Dermis blood vessel endothelial cell (primary cell): ENCODE data around the gene CCIN. TPM values are rescaled to one million over a fixed set of nuclear protein-coding genes. Genes with fewer than 3 reads are reported as not detected.

ENCODE experiments used
- DNase-seq: peaks from one replicate; pipeline ENCODE4 v3.0.0; 2010
- total RNA-seq: library from RNA; depleted of rRNA; stranded (reverse); fragments of >200 nt; gene quantifications from 2 replicates; pipeline ENCODE4 v1.2.3, GENCODE V29; 2014

Gene CCIN
- total RNA-seq, 1 donor from 2014 or later: under 0.01 TPM

DNA sequence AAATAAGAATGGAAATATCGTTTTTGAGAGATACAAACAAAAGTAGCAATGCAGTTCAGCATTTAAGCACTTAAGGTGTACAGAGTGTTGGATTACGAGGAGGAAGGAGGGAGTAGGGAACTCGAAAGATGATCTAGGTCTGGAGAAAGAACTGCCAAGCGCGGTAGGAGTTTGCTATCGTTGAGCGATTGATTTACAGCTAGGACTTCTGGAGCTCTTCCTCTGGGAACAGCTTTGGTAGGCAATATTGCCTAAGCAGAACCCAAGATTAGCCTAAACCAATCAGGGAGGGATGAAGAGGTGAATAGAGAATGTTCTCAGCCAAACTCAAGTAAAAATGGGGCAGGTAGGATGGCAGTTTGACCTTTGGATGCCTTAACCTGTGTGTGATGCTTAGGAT is 22.5 kb downstream of the CCIN start:
- peak; percentile 26 for DNase-seq

DNA sequence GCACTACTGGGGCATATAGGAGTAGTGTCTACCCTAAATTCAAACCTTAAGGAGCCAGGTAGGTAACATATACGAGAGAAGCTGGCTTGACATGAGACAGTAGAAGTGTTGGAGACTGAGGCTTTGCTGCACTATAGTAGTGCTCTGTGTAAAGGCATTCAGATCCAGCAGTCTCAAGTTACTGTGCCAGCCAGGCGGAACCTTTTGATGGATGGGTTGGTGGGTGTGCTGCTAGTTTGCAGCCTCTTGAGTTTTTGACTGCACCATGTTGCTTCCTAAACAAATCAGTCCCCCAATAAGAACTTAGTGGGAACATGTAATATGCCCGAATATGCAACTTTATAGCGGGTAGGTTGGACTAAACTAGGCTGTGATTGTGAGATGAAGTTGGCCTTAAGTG is 23.0 kb downstream of the CCIN start:
- DNase-seq: no peak

DNA sequence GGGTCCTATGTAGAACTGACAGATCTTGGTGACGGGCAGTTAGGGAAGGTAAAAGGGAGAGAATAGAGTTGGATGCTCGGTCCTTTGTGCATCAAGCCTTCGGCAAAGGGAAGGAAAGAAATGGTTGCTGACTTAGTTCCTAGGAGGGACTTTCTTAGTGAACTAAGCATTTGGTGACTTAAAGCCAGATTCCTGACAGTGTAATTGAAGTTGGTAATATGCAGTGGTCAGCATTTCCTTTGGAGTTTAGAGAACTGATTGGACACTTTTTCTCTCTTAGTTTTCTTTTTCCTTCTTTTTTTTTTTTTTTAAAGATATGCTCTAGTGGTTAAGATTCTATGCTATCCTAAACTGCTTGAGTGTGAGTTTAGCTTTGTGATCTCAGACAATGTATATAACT is 23.8 kb downstream of the CCIN start:
- no peak for DNase-seq

DNA sequence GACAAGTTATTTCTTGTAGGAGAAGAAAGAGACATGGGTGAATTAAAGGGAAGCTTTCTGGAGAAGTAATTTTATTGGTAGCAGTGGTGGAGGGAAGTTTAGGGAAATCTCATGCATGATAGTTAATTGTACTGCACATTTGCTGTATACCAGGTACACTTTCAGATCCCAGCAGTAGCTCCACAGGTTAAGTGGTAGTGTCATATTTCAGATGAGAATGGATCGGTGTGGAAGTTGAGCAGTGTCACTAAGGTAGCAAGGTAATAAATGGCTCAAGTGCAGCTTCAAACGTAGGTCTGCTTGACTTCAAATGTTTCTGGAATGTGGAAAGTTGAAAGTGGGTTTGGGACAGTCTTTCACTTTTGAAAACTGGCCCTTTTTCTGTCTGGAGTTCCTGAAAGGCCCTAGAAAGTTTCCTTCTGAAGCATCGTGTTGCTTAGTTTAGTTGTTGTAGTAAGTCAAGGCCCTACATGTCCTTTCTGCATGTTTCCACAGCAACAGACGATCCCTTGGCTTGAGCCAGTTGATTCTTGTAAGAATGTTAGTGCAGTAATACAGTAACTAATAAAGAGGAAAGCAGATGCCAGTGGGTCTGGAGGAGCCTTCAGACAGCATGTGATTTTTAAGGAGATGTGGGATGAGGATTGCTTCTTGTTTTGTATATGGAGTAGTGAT is 25.3 kb downstream of the CCIN start:
- no peak for DNase-seq

DNA sequence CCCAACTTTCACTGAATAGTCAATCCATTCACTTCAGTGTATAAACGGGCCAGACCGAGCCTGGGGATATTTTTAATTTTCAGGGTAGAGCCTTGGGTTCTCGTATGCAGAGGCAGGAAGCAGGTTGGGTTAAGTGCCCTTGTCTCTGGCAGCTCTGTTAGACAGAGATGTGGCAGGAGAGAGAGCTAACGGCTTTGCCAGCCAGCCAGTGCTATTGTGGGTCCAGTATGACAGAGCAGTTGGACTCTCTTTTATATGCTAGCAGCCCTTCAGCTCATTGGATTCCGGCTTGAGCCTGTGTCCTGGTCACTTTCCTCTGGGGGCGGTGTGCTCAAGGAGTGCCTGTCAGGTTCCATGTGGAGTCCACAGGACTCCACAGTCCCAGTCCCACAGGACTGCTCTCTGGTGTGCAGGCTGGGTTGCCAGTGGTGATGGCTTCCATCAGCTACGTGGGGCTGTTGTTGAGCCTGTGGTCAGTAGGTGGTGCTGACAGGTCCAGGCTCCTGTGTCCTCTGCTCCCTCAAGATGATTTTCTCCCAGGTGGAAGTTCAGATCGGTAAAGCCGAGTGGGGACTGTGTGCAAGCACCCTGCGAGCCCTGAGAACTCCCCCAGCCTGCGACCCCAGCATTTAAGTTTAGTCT is 35.8 kb downstream of the CCIN start:
- DNase-seq: peak; percentile 57

DNA sequence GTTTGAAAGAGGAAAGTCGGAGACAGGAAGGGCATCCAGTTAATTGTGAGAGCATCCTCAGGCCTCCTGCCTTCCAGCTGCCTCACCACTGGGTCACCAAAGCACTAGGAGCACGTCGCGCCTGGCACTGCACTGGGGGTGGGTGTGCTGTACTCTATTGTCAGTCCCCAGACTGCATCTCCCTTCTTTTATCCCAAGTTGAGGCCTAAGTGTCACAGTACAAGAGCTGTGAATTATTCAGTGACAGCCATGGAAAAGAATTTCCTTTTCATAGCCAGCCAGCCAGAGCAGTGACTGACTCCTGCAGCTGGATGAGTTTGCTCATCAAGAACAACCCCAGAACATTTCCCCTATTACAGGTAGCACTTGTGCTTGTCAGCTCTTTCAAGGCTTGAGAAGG is 37.8 kb downstream of the CCIN start:
- peak; percentile 43 for DNase-seq

DNA sequence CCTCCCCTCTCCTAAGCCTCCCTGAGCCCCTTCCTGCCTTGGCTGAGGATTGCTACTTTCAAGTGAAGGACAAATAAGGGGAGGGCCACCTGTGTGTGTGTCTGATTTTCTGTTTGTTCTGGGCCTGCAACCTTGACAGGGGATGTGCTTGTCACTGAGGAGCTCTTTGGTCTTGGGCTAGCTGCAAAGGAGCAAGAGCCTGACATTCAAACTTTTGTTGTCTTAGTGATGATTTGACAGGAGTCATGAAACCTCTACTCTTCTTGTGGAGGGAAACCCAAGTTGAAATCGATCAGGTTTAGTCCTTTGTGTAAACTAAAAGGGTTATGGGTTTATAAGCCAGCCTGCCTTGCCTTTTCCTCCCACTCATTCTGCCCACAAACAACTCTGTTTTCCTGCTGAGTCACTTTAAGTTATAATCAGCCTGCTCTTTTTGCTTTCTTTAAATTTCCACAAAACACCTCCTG is 38.4 kb downstream of the CCIN start:
- peak; percentile 57 for DNase-seq

DNA sequence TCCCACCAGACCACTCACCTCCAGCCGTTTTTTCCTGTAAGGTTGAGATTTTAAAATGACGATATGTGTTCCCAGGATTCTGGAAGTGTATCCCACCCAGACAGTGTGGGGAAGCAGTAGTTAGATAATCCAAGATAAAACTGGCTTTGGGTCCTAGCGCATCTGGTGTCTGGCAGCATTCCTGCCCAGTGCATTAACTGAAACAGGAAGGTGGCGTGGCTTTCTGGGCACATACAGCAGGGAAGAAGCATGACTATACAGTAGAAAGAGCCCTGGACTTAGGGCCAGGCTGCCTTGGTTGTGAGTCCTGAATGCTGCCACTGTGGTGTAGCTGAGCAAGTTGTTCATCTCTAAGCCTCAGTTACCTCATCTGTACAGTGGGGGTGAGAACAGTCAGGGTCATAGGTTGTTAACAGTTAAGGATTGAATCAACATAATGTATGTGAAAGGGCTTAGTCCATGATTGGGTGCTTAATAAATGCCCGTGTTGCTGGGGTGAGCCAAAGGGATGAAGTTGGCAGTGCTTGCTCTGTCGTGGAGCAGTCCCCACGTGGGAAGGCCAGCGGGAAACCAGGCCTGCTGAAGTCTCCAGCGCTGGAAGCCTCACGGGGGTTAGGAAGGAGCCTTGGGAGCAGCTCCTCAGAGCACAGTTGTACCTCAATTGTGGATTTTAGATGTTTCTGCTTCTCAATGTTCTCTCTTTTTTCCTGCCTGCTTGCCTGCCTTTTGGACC is 39.5 kb downstream of the CCIN start:
- DNase-seq: peak; percentile 67

DNA sequence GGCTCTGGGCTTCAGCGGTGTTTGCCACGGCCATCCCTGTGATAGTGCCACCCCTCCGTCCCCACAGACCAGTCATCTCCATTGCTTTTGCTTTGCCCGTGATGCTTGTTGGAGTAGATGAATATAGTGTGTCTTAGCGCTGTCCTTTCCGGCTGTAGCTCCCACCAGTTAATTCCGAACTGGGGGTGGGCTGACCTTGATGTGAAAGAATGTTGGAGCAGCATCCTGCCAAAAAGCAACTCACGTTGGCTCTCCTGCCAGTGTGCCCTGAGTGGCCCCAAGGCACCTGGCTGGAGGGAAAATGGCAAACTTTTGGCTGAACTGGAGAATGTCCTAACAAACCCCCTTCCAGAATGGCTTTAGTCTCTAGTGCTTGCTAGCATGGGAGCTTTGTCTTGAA is 41.5 kb downstream of the CCIN start:
- DNase-seq: no peak

DNA sequence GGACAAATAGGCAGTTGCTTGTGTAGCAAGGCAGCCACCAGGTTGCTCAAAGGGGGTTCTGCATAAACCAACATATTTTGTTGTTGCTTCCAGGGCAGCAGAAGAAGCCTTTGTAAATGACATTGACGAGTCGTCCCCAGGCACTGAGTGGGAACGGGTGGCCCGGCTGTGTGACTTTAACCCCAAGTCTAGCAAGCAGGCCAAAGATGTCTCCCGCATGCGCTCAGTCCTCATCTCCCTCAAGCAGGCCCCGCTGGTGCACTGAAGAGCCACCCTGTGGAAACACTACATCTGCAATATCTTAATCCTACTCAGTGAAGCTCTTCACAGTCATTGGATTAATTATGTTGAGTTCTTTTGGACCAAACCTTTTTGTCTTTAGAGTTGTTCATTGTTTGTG is 42.3 kb downstream of the CCIN start:
- DNase-seq: peak; percentile 18

DNA sequence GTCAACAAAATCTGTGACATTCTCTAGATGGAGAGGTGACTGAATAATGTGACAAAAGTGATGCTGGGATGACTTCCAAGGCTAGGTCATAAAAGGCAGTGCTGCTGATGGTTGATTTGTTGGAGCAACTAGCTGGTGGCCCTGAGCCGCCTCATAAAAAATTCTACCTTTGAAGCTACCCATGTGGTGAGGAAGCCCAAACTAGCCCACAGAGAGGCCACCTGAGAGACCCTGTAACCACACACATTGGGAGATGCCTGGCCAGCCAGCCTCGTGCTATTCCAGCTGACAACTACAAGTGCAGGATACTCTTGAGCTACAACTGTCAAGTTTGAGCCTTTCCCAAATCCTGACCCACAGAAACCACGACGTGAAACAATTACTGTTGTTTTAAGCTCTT is 44.2 kb downstream of the CCIN start:
- no peak for DNase-seq

DNA sequence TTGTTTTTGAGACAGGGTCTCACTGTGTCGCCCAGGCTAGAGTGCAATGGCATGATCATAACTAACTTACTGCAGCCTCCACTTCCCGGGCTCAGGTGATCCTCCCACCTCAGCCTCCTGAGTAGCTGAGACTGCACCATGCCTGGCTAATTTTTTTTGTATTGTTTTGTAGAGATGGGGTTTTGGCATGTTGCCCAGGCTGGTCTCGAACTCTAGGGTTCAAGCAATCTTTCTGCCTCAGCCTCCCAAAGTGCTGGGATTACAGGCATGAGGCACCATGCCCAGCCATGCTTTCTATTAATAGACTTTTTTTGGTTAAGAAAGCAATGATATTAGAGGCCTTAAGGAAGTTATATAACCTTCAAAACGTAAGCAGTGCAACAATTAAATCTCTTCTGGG is 44.8 kb downstream of the CCIN start:
- no peak for DNase-seq

DNA sequence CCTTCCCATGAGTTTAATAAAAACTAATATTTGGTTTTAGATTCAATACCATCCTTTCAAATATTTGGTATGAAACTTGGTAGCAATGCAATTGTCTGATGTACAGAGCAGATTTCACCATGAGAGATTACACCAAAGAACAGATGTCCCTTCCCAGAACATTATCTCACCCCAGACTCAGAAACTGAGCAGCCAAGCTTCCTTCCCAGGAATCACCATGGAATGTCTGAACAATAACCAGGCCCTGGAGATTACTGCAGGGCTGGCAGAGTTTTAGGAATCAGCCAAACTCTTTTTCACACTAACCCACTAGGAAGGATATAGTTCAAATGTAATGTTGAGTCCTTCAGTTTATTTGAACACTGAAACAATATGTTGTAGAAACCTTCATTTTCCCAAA is 45.4 kb downstream of the CCIN start:
- DNase-seq: peak; percentile 78

DNA sequence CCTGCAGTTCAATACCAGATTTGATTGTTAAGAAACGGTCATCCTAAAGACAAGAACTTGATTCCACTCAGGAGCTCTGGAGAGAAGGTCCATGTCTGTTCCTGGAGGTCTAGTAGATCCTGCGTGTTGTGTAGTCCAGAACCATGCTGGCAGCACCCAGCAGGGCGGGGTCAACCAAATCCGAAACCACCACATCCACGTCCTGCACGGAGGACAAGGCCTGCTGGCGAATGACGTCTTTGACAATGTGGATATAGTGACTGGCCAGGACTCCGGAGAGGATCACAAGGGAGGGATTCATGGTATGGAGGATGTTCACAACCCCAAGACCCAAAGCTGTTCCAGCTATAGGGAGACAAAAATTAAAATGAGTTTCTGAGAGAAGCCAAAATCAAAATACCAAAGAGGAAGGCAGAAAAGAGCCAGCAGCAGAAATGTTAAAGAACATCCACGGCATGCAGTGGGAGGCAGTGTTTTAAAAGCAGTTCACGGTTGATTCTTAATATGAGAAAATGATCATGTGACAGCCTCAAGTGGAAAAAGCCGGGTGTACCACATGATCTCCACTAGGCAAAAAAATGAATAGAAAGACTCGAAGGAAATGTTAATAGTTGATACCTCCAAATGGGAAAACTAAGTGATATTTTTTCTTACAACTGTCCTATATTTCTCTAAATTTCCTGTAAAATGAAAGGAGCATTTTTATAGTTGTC is 48.2 kb downstream of the CCIN start:
- DNase-seq: no peak

DNA sequence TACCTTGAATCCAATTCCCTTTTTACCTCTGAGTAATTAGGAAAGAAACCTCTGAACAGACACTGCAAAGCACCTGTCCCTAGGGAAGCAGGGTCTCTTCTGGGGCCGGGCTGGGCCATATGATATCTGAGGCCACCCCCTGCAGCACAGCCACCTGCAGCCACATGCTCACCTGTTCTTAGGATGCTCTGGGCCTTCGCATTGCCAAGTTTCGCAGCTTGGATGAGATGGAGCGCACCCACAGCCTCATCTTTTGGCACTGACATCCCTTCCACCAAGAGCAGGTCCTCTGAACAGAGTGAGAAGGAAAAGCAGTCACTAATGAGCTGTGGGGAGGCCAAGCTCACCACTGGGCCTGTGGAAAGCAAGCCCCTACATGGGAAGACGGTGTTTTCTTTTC is 48.8 kb downstream of the CCIN start:
- no peak for DNase-seq

DNA sequence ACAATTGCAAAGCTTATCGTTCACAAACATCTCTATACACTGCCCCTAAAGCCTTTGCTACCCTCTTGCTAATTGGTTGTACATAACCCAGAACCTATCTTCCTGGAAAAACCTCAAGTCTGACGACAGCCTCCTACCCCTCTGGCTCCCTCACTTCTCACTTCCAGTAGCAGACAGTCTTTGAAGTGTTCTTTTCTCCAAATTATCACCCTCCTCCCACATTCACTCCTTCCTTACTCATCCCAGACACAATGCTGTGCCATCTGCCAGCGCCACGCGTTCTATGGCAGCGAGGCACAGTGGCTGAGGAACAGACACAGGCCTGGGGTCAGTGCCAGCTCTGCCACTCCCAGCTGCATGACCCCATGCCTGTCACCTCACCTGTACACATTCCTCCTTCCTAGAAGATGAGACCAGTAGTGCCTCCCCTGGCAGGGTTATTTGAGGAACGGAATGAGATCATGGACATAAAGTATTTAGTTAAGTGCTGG is 49.3 kb downstream of the CCIN start:
- DNase-seq: no peak

Other genes starting within 250 kb of the CCIN start
- gene OR2S2, start 211.2 kb upstream of the CCIN start, total RNA-seq: not detected in 2 replicates
- gene RECK, start 132.5 kb upstream of the CCIN start, total RNA-seq: 22.0 and 37.5 TPM in 2 replicates
- 32.4 and 45.6 TPM in 2 replicates for gene GLIPR2, start 32.7 kb upstream of the CCIN start, total RNA-seq
- gene CLTA, start 21.5 kb downstream of the CCIN start, total RNA-seq: 338 and 359 TPM in 2 replicates
- gene GNE, start 89.1 kb downstream of the CCIN start, total RNA-seq: 22.8 and 23.0 TPM in 2 replicates
- 23.0 and 43.9 TPM in 2 replicates for gene RNF38, start 230.9 kb downstream of the CCIN start, total RNA-seq